PFSK-1 (cell line): ENCODE results near the gene OMG.

Experiments
- FOXP2 ChIP-seq: optimal IDR thresholded peaks from 2 replicates; pipeline ENCODE3; 2011; ENCODE audit warnings: borderline replicate concordance, control low read depth, inconsistent platforms; ENCODE audit not compliant: insufficient read depth; ENCODE audit errors: extremely low read length, extremely low read depth
- POLR2AphosphoS5 ChIP-seq: IDR thresholded peaks from 2 replicates; pipeline ENCODE4 v1.6.1; 2012; ENCODE audit warnings: low read depth, mild to moderate bottlenecking, control low read depth, low read length, moderate library complexity
- REST ChIP-seq, 2 experiments: IDR thresholded peaks; 2 replicates each; pipeline versions ENCODE4 v1.6.1 to v1.8.0; 2011 to 2012; ENCODE audit warnings: low read depth in 2 of 2, low read length in 2 of 2, control low read depth in 1 of 2, inconsistent platforms in 1 of 2, mild to moderate bottlenecking in 1 of 2, moderate library complexity in 1 of 2; ENCODE audit not compliant: insufficient read depth in 1 of 2
- SIN3A ChIP-seq: IDR thresholded peaks from 2 replicates; pipeline ENCODE4 v1.6.1; 2012; ENCODE audit warnings: mild to moderate bottlenecking, low read length, moderate library complexity, borderline replicate concordance; ENCODE audit not compliant: insufficient read depth
- TAF1 ChIP-seq: IDR thresholded peaks from 2 replicates; pipeline ENCODE4 v1.6.1; 2012; ENCODE audit warnings: low read length, control low read depth, borderline replicate concordance; ENCODE audit not compliant: insufficient read depth

OMG gene

DNA sequence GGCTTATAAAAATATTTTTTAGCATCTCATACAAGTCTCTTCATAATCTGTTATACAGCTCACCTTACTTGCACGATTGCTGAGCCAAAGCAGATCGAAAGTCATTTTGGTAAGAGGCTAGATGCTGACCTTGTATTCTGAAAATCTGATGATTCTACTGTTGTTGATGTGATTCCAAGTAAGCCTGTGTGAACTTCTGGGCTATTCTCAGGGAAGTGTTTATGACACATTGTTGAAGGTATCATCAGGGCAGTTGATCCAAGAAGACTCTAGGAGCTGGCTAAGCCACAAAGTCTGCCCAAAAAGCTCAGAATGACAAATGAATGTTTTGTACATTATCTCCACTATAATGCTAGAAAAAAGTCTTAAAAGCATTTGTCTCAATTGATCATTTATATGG, 16.0 kb downstream of the OMG start:
- no peak for TF ChIP-seq FOXP2
- TF ChIP-seq POLR2AphosphoS5, result no peak
- no peak for TF ChIP-seq TAF1
- TF ChIP-seq SIN3A, result no peak
- TF ChIP-seq REST (IDR thresholded peaks at IDR 0.05; ENCODE audit: insufficient read depth in 1 of 2, low read depth in 2 of 2, low read length in 2 of 2), result no peak

DNA sequence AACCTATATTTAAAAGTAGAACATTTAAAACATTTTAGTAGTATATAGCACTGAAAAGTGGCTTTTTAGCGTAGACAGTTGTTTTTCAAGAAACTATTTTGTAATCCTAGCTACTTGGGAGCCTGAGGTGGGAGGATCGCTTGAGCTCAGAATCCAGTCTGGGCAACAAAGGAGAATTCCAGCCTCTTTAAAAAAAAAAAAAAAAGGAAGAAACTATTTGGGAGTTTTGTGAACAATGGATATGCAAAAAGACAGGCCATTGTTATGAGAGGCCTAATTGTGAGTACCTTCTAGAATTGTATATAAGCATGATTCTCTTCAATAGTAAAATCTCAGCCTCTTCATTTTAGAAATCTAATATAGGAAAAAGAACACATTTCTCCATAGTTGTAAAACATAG, 17.6 kb downstream of the OMG start:
- TF ChIP-seq REST (IDR thresholded peaks at IDR 0.05; ENCODE audit: insufficient read depth in 1 of 2, low read depth in 2 of 2, low read length in 2 of 2) (no peak), SIN3A (no peak), FOXP2 (no peak), TAF1 (no peak), POLR2AphosphoS5 (no peak)

DNA sequence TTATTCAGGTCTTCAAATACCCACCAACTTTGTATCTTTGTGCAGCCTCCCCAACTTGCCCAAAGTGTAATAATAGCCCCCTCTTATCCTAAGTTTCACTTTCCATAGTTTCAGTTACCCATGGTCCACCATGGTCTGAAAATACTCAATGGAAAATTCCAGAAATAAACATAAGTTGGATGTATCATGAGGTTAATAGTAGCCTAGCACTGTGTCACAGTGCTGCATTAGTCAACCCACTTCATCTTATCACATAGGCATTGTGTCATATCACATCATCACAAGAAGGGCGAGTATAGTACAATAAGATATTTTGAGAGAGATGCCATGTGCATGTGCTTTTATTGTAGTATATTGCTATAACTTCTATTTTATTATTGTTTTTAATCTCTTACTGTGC, 21.9 kb downstream of the OMG start:
- TF ChIP-seq FOXP2 (no peak), REST (IDR thresholded peaks at IDR 0.05; ENCODE audit: insufficient read depth in 1 of 2, low read depth in 2 of 2, low read length in 2 of 2) (no peak), SIN3A (no peak), POLR2AphosphoS5 (no peak)

DNA sequence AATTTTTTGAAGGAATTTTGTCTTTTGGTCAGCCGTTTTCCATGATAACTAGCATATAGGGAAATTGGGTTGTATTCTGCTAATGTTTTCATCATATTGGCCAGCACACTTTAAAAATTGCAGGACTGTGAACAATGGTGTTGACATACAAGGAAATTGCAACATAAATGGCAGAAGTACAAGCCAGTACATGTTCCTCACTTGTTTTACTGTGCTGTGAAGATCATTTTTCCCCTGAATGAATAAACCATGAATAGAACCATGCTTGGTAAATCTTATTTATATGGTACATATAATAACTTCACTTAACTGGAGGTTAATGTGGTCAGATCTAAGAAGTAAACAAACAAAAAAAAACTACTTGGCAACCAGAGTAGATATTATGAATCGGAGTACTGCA, 22.8 kb downstream of the OMG start:
- TF ChIP-seq POLR2AphosphoS5 (no peak), SIN3A (no peak), FOXP2 (no peak), TAF1 (no peak), REST (IDR thresholded peaks at IDR 0.05; ENCODE audit: insufficient read depth in 1 of 2, low read depth in 2 of 2, low read length in 2 of 2) (no peak)

DNA sequence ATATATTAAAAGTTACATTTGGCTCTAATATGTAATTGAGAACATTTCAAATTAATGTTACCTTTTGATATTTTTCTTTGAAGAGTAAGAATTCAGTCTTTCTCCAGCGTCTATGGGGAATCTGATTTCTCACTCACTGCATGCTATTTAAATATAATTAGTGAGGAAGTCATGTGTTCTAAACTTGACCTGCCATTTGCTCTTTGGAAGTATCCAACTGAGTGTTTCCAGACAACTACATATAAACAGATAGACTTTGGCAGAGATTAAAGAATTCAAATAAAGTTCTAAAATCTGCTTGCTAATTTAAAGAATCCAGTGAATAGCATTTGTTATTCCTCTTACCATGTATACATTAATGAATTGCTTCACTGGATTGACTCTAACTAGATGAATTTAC, 23.5 kb downstream of the OMG start:
- TF ChIP-seq TAF1 (no peak), SIN3A (no peak), REST (IDR thresholded peaks at IDR 0.05; ENCODE audit: insufficient read depth in 1 of 2, low read depth in 2 of 2, low read length in 2 of 2) (no peak), FOXP2 (no peak), POLR2AphosphoS5 (no peak)
